Renal pelvis (tissue), 4 donors: Measurements from ENCODE around the gene NIPAL3. TPM values are rescaled to one million over a fixed set of nuclear protein-coding genes. Genes with fewer than 3 reads are reported as not detected.
"Not testable (repeated sequence)": the region's sequence is repeated elsewhere in the genome, so short reads cannot be mapped to it uniquely, and the experiment has no call there.

Experiments
- DNase-seq: peaks from one replicate; pipeline ENCODE4 v3.0.0-alpha.2; 2013
- polyA plus RNA-seq, 3 donors: library from polyadenylated mRNA; unstranded; fragments of 120-200 nt; gene quantifications; one replicate each; pipeline ENCODE4 v1.2.1, GENCODE V29; 2013; ENCODE audit not compliant: insufficient read length in 3 of 3

Gene NIPAL3
- polyA plus RNA-seq, 3 donors = 18.3 to 25.4 (median 22.2) TPM

GRCh38 chr1:24452922-24453485, 37.4 kb downstream of the NIPAL3 start:
- DNase-seq = no peak

- DNase-seq = no peak
These were observed 39.1 kb downstream of the NIPAL3 start for GRCh38 chr1:24454673-24455072.

GRCh38 chr1:24455272-24455671, 39.7 kb downstream of the NIPAL3 start:
- DNase-seq = no peak

GRCh38 chr1:24457866-24458265, 42.3 kb downstream of the NIPAL3 start:
- DNase-seq = no peak

GRCh38 chr1:24459551-24460266, 44.1 kb downstream of the NIPAL3 start:
- DNase-seq = no peak

- DNase-seq = not testable (repeated sequence)
These were observed 46.5 kb downstream of the NIPAL3 start for GRCh38 chr1:24462128-24462527.

- DNase-seq = no peak
These were observed 48.5 kb downstream of the NIPAL3 start for GRCh38 chr1:24463776-24464735.

GRCh38 chr1:24465099-24465498, 49.5 kb downstream of the NIPAL3 start:
- no peak for DNase-seq

GRCh38 chr1:24465638-24466037, 50.0 kb downstream of the NIPAL3 start:
- DNase-seq = no peak

GRCh38 chr1:24468685-24469316, 53.2 kb downstream of the NIPAL3 start:
- DNase-seq = no peak

GRCh38 chr1:24470592-24470991, 55.0 kb downstream of the NIPAL3 start:
- no peak for DNase-seq

- DNase-seq = no peak
These were observed 57.1 kb downstream of the NIPAL3 start for GRCh38 chr1:24472527-24473251.

GRCh38 chr1:24474193-24474592, 58.6 kb downstream of the NIPAL3 start:
- no peak for DNase-seq

GRCh38 chr1:24475700-24476099, 60.1 kb downstream of the NIPAL3 start:
- DNase-seq = no peak

- DNase-seq = no peak
These were observed 61.0 kb downstream of the NIPAL3 start for GRCh38 chr1:24476571-24476970.

GRCh38 chr1:24477309-24477708, 61.7 kb downstream of the NIPAL3 start:
- DNase-seq = no peak

GRCh38 chr1:24481101-24481500, 65.5 kb downstream of the NIPAL3 start:
- no peak for DNase-seq

GRCh38 chr1:24481843-24482610, 66.4 kb downstream of the NIPAL3 start:
- DNase-seq = no peak

- DNase-seq = no peak
These were observed 67.8 kb downstream of the NIPAL3 start for GRCh38 chr1:24483441-24483840.

GRCh38 chr1:24484199-24484598, 68.6 kb downstream of the NIPAL3 start:
- DNase-seq = no peak
